Neuron (in vitro differentiated cells): ENCODE measurements around the gene LAMB1.

Experiments
- H2AFZ ChIP-seq: one replicate; pipeline ENCODE4 v1.6.1; 2013; ENCODE audit warnings: low read depth, mild to moderate bottlenecking, inconsistent platforms, low read length, moderate library complexity
- H3K27me3 ChIP-seq: one replicate; pipeline ENCODE4 v1.6.1; 2013; ENCODE audit warnings: low read length; ENCODE audit not compliant: insufficient read depth
- H3K36me3 ChIP-seq: one replicate; pipeline ENCODE4 v1.6.1; 2013; ENCODE audit warnings: low read length; ENCODE audit not compliant: insufficient read depth
- H3K4me1 ChIP-seq: one replicate; pipeline ENCODE4 v1.6.1; 2013; ENCODE audit warnings: low read length; ENCODE audit not compliant: insufficient read depth
- H3K4me3 ChIP-seq: 2 replicates; pipeline ENCODE4 v1.5.1; 2013; ENCODE audit warnings: mild to moderate bottlenecking, low read length, moderate library complexity
- H3K9me3 ChIP-seq: one replicate; pipeline ENCODE4 v1.6.1; 2013; ENCODE audit warnings: low read length

LAMB1 gene

GRCh38 chr7:107874605-107875446, 128.1 kb downstream of the LAMB1 start:
- H2AFZ ChIP-seq, result no peak overlapping the region
- H3K27me3 ChIP-seq, result peaks cover 3% of the 10 kb centered on the region
- H3K9me3 ChIP-seq, result no peaks in the 10 kb centered on the region

DNA sequence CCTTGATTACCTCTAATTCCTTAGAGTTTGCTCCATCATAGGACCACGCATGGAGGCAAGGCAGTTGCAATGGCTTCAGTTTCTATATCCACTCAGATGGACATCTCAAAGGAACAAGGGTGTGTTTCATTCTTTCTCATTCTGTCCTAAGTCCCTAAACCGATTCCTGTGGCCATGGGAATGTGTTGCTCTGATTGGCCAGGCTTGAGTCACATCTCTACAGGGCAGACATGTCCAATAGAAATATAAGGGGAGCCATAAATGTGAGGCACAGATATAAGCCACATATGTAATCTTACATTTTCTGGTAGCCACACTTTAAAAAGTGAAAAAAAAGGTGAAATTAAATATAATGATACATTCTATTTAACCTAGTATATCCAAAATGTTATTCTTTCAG, 128.8 kb downstream of the LAMB1 start:
- peaks cover 3% of the 10 kb centered on the region for H3K27me3 ChIP-seq
- H3K9me3 ChIP-seq, result no peaks in the 10 kb centered on the region
- no peak overlapping the region for H2AFZ ChIP-seq
- H3K36me3 ChIP-seq, result no peaks in the 10 kb centered on the region
- no peak overlapping the region for H3K4me3 ChIP-seq
- peaks cover 4% of the 10 kb centered on the region for H3K4me1 ChIP-seq

More at GRCh38 chr7:107874605-107875446, 128.1 kb downstream of the LAMB1 start:
- Histone ChIP-seq H3K36me3 (no peaks in the 10 kb centered on the region), H3K4me1 (peaks cover 4% of the 10 kb centered on the region), H3K4me3 (no peak overlapping the region)
